ENCODE results near the gene RUFY3.
"Not testable (repeated sequence)": the region's sequence is repeated elsewhere in the genome, so short reads cannot be mapped to it uniquely, and the experiment has no call there.

The RUFY3 gene

GRCh38 chr4:70681704-70682103 lies 40.1 kb upstream of the RUFY3 start:
- peak; percentile 79 for DNase-seq
- H3K4me2 ChIP-seq (ENCODE audit: low read depth, low read length): peak overlapping the region; percentile 50
- peaks cover 53% of the 10 kb centered on the region for H3F3A ChIP-seq (ENCODE audit: insufficient read depth, low read length)
- no peak overlapping the region for H2AFZ ChIP-seq (ENCODE audit: low read length)
- H3K36me3 ChIP-seq (replicated peaks; ENCODE audit: insufficient read depth, low read length): no peaks in the 10 kb centered on the region
- no peaks in the 10 kb centered on the region for H3K27me3 ChIP-seq (replicated peaks; ENCODE audit: insufficient read depth, low read length)
- peaks cover 64% of the 10 kb centered on the region for H3K4me1 ChIP-seq (ENCODE audit: low read length)
- TF ChIP-seq CTCF (IDR thresholded peaks at IDR 0.05; ENCODE audit: low read length) (no peak), EZH2 (optimal IDR thresholded peaks at IDR 0.05; ENCODE audit: low read depth, low read length) (no peak), EZH2phosphoT487 (IDR thresholded peaks at IDR 0.05; ENCODE audit: low read length) (no peak)
- H3K79me2 ChIP-seq (ENCODE audit: low read length): peaks cover 35% of the 10 kb centered on the region
- no peaks in the 10 kb centered on the region for H3K9me3 ChIP-seq (replicated peaks; ENCODE audit: insufficient read depth, low read length)
- H3K27ac ChIP-seq (ENCODE audit: low read length): peak overlapping the region; percentile 99
- no peaks in the 10 kb centered on the region for H3K9me2 ChIP-seq (replicated peaks; ENCODE audit: insufficient read depth, low read length)
- no peaks in the 10 kb centered on the region for H4K20me1 ChIP-seq (ENCODE audit: insufficient read depth, low read length)
- peak overlapping the region; percentile 48; the same call in 1 of the 2 replicates for H3K9ac ChIP-seq (ENCODE audit: low read length)
- H3K4me3 ChIP-seq (ENCODE audit: low read length): no peak overlapping the region

- DNase-seq; H3K4me3 ChIP-seq (ENCODE audit: low read length); H4K20me1 ChIP-seq (ENCODE audit: insufficient read depth, low read length); H3K27me3 ChIP-seq (replicated peaks; ENCODE audit: insufficient read depth, low read length); H3K36me3 ChIP-seq (replicated peaks; ENCODE audit: insufficient read depth, low read length); H3K9me2 ChIP-seq (replicated peaks; ENCODE audit: insufficient read depth, low read length); H3K9ac ChIP-seq (ENCODE audit: low read length); H3K9me3 ChIP-seq (replicated peaks; ENCODE audit: insufficient read depth, low read length); H2AFZ ChIP-seq (ENCODE audit: low read length): not testable (repeated sequence)
- H3F3A ChIP-seq (ENCODE audit: insufficient read depth, low read length): peaks cover 50% of the 10 kb centered on the region
- peaks cover 34% of the 10 kb centered on the region for H3K79me2 ChIP-seq (ENCODE audit: low read length)
- peak overlapping the region; percentile 99; the same call in 1 of the 2 replicates for H3K27ac ChIP-seq (ENCODE audit: low read length)
- H3K4me2 ChIP-seq (ENCODE audit: low read depth, low read length): peak overlapping the region; percentile 50
- peaks cover 59% of the 10 kb centered on the region for H3K4me1 ChIP-seq (ENCODE audit: low read length)
These were observed 39.6 kb upstream of the RUFY3 start for GRCh38 chr4:70682142-70682541.

GRCh38 chr4:70687392-70687791 lies 34.4 kb upstream of the RUFY3 start:
- Histone ChIP-seq H3K79me2 (ENCODE audit: low read length) (peaks cover 64% of the 10 kb centered on the region), H3K36me3 (replicated peaks; ENCODE audit: insufficient read depth, low read length) (peaks cover 7% of the 10 kb centered on the region; the same call in 1 of the 2 replicates), H3K4me3 (ENCODE audit: low read length) (peak overlapping the region; percentile 72), H3K9me2 (replicated peaks; ENCODE audit: insufficient read depth, low read length) (no peaks in the 10 kb centered on the region), H3F3A (ENCODE audit: insufficient read depth, low read length) (peaks cover 8% of the 10 kb centered on the region), H3K4me2 (ENCODE audit: low read depth, low read length) (peak overlapping the region; percentile 86), H3K27ac (ENCODE audit: low read length) (peak overlapping the region; percentile 85), H3K9ac (ENCODE audit: low read length) (peak overlapping the region; percentile 61), H4K20me1 (ENCODE audit: insufficient read depth, low read length) (no peaks in the 10 kb centered on the region), H2AFZ (ENCODE audit: low read length) (peak overlapping the region; percentile 90), H3K4me1 (ENCODE audit: low read length) (peaks cover 31% of the 10 kb centered on the region), H3K27me3 (replicated peaks; ENCODE audit: insufficient read depth, low read length) (no peaks in the 10 kb centered on the region), H3K9me3 (replicated peaks; ENCODE audit: insufficient read depth, low read length) (no peaks in the 10 kb centered on the region)
- TF ChIP-seq CTCF (IDR thresholded peaks at IDR 0.05; ENCODE audit: low read length): no peak
- TF ChIP-seq EZH2 (optimal IDR thresholded peaks at IDR 0.05; ENCODE audit: low read depth, low read length): no peak
- no peak for TF ChIP-seq EZH2phosphoT487 (IDR thresholded peaks at IDR 0.05; ENCODE audit: low read length)
- DNase-seq: peak; percentile 30
